DND-41 (cell line): ENCODE data around the gene ARNT2.

Source experiments
- EZH2 ChIP-seq: IDR thresholded peaks from 3 replicates; pipeline ENCODE4 v1.6.1; 2012; ENCODE audit warnings: borderline replicate concordance, low read depth, mild to moderate bottlenecking, moderate library complexity, low read length, inconsistent platforms; ENCODE audit not compliant: severe bottlenecking
- TF ChIP-seq, protein P1 (sequence below): IDR thresholded peaks from 2 replicates; pipeline ENCODE4 v1.5.1; 2012; ENCODE audit warnings: borderline replicate concordance, low read length, moderate library complexity, mild to moderate bottlenecking; ENCODE audit not compliant: poor library complexity, severe bottlenecking; ENCODE audit errors: extremely low read depth

DNA sequence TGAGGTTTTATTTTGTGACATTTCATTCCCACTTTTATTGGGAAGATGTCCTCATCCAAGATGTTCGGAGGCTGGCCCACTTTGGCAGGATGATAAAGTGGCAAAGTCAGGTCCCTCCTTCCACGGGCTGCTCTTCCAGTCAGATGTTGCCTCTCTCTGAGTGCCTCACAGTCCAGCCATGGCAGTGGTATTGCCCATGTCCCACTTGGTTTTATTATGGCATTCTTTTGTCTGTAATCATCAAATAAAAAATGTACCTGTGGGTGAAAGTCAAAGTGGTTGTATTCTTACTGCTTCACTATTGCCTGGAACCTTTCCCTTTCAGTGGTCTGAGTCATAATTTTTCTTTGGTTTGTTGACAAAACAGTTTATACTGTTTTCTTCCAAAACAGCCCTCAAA, 20.2 kb downstream of the ARNT2 start:
- TF ChIP-seq, protein P1, sequence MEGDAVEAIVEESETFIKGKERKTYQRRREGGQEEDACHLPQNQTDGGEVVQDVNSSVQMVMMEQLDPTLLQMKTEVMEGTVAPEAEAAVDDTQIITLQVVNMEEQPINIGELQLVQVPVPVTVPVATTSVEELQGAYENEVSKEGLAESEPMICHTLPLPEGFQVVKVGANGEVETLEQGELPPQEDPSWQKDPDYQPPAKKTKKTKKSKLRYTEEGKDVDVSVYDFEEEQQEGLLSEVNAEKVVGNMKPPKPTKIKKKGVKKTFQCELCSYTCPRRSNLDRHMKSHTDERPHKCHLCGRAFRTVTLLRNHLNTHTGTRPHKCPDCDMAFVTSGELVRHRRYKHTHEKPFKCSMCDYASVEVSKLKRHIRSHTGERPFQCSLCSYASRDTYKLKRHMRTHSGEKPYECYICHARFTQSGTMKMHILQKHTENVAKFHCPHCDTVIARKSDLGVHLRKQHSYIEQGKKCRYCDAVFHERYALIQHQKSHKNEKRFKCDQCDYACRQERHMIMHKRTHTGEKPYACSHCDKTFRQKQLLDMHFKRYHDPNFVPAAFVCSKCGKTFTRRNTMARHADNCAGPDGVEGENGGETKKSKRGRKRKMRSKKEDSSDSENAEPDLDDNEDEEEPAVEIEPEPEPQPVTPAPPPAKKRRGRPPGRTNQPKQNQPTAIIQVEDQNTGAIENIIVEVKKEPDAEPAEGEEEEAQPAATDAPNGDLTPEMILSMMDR: no peak
- TF ChIP-seq EZH2: no peak
